HepG2 (cell line): ENCODE results near the gene HDAC4.

ENCODE experiments used
- CBX2 ChIP-seq, 2 experiments: fragments of 200-600 bp in 1 of 2; sonication (generic); formaldehyde crosslinking in 1 of 2; IDR thresholded peaks; 2 replicates each; pipeline versions ENCODE4 v1.7.0 to v1.8.1; 2018 to 2022; ENCODE audit warnings: low read depth in 2 of 2, low read length in 1 of 2, mild to moderate bottlenecking in 1 of 2, missing genetic modification reagents in 1 of 2
- CHD4 ChIP-seq: fragments of 200-600 bp; sonication (generic); IDR thresholded peaks from 2 replicates; pipeline ENCODE4 v1.7.0; 2017; ENCODE audit warnings: mild to moderate bottlenecking, low read length, borderline replicate concordance
- FOXP4 ChIP-seq: sonication (generic); formaldehyde crosslinking; IDR thresholded peaks from 2 replicates; pipeline ENCODE4 v1.4.0; 2020; ENCODE audit warnings: missing genetic modification reagents
- HBP1 ChIP-seq: IDR thresholded peaks from 2 replicates; pipeline ENCODE4 v1.6.1; 2016; ENCODE audit warnings: low read depth, control low read depth
- POLR2AphosphoS5 ChIP-seq: IDR thresholded peaks from 2 replicates; pipeline ENCODE4 v1.6.1; 2012; ENCODE audit warnings: low read depth, low read length
- RAD21 ChIP-seq: fragments of 450-650 bp; formaldehyde crosslinking; IDR thresholded peaks from 2 replicates; pipeline ENCODE4 v1.5.0; 2020; ENCODE audit warnings: mild to moderate bottlenecking
- TAF1 ChIP-seq: sonication (generic); formaldehyde crosslinking; IDR thresholded peaks from 2 replicates; pipeline ENCODE4 v1.4.0; 2020; ENCODE audit warnings: missing genetic modification reagents
- TARDBP ChIP-seq: sonication (generic); formaldehyde crosslinking; IDR thresholded peaks from 2 replicates; pipeline ENCODE4 v1.8.0; 2022; ENCODE audit warnings: mild to moderate bottlenecking, missing genetic modification reagents
- TBX2 ChIP-seq: sonication (generic); formaldehyde crosslinking; IDR thresholded peaks from 2 replicates; pipeline ENCODE4 v1.5.0; 2020; ENCODE audit warnings: missing genetic modification reagents, mild to moderate bottlenecking, borderline replicate concordance
- ZNF124 ChIP-seq: sonication (generic); formaldehyde crosslinking; IDR thresholded peaks from 2 replicates; pipeline ENCODE4 v1.4.0; 2020; ENCODE audit warnings: missing genetic modification reagents
- ZNF253 ChIP-seq: sonication (generic); formaldehyde crosslinking; IDR thresholded peaks from 2 replicates; pipeline ENCODE4 v1.8.0; 2022; ENCODE audit warnings: mild to moderate bottlenecking, missing genetic modification reagents, borderline replicate concordance

GRCh38 chr2:239202836-239203235 is 198.0 kb downstream of the HDAC4 start:
- TF ChIP-seq CHD4: no peak
- no peak for TF ChIP-seq HBP1 (CRISPR knock-in tag)
- TF ChIP-seq CBX2 (IDR thresholded peaks at IDR 0.05; ENCODE audit: low read depth, low read length): no peak
- TF ChIP-seq CBX2 (CRISPR knock-in tag; IDR thresholded peaks at IDR 0.05; ENCODE audit: low read depth): no peak
- no peak for TF ChIP-seq TARDBP (CRISPR knock-in tag)
- no peak for TF ChIP-seq ZNF253 (CRISPR knock-in tag)
- no peak for TF ChIP-seq FOXP4 (CRISPR knock-in tag)
- TF ChIP-seq RAD21 (CRISPR knock-in tag): no peak
- no peak for TF ChIP-seq POLR2AphosphoS5
- TF ChIP-seq ZNF124 (CRISPR knock-in tag): no peak
- no peak for TF ChIP-seq TAF1 (CRISPR knock-in tag)
- no peak for TF ChIP-seq TBX2
